SU-DHL-6 (cell line): Measurements from ENCODE around the gene SLC7A6OS.

Source experiments
- EZH2phosphoT487 ChIP-seq: fragments of 200-600 bp; sonication (generic), shearing (Covaris generic); conservative IDR thresholded peaks from 2 replicates; pipeline ENCODE4 v1.6.1; 2018; ENCODE audit warnings: mild to moderate bottlenecking, antibody characterized with exemption, low read length, moderate library complexity, mixed read lengths
- TF ChIP-seq, protein P1 (sequence below): fragments of 200-600 bp; sonication (generic); IDR thresholded peaks from one replicate; pipeline ENCODE4 v1.5.1; 2017; ENCODE audit warnings: antibody characterized with exemption, mild to moderate bottlenecking, low read length, moderate library complexity; ENCODE audit not compliant: insufficient read depth, poor library complexity, severe bottlenecking

DNA sequence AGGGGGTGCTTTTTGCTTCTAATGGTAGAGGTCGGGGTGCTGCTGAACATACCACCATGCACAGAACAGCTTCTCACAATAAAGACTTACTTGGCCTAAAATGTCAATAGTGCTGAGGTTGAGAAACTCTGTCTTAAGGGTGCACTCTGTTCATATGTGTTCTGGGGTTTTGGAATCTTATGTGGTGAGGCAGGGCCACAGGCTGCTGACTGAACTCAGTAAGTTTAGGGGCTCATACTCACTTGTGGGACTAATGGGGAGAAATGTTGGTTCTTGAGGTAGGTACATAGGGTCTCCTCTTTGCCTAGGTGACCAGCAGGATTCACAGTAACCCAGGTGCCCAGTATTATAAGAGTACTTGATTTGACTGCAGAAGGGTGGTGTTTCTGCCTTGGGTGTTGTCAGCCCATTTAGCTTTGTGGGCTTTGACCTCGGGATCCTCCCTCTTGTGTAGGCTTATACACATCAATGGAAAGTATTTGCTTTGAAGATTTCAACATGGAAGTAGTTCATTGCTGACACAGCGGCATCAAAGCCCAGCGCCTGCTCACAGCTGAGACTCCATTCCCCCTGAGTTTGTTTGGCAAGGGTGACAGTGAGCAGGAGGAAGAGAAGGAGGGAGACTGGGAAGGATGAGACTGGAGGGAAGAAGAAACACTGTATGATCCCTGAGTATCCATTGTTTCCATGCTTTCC lies 29.2 kb downstream of the SLC7A6OS start:
- TF ChIP-seq, protein P1, sequence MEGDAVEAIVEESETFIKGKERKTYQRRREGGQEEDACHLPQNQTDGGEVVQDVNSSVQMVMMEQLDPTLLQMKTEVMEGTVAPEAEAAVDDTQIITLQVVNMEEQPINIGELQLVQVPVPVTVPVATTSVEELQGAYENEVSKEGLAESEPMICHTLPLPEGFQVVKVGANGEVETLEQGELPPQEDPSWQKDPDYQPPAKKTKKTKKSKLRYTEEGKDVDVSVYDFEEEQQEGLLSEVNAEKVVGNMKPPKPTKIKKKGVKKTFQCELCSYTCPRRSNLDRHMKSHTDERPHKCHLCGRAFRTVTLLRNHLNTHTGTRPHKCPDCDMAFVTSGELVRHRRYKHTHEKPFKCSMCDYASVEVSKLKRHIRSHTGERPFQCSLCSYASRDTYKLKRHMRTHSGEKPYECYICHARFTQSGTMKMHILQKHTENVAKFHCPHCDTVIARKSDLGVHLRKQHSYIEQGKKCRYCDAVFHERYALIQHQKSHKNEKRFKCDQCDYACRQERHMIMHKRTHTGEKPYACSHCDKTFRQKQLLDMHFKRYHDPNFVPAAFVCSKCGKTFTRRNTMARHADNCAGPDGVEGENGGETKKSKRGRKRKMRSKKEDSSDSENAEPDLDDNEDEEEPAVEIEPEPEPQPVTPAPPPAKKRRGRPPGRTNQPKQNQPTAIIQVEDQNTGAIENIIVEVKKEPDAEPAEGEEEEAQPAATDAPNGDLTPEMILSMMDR: no peak
- TF ChIP-seq EZH2phosphoT487: no peak
